SH-SY5Y (cell line): ENCODE data around the gene AOC3.

Source experiments
- GATA2 ChIP-seq: IDR thresholded peaks from 2 replicates; pipeline ENCODE4 v1.6.1; 2011; ENCODE audit warnings: mild to moderate bottlenecking, low read depth, low read length
- GATA3 ChIP-seq: IDR thresholded peaks from 2 replicates; pipeline ENCODE4 v1.6.1; 2011; ENCODE audit warnings: low read depth, mild to moderate bottlenecking, low read length, moderate library complexity

GRCh38 chr17:42889809-42890208, 38.8 kb downstream of the AOC3 start:
- TF ChIP-seq GATA2 (no peak), GATA3 (no peak)
